Neural progenitor cell (in vitro differentiated cells): ENCODE data around the gene TRPM2. TPM values are rescaled to one million over a fixed set of nuclear protein-coding genes. Genes with fewer than 3 reads are reported as not detected.
"Not testable (repeated sequence)": the region's sequence is repeated elsewhere in the genome, so short reads cannot be mapped to it uniquely, and the experiment has no call there.

Experiments
- DNase-seq: peaks from one replicate; pipeline ENCODE4 v3.0.0-alpha.2; 2016; ENCODE audit warnings: low spot score
- H2AFZ ChIP-seq: fragments of 200-600 bp; sonication (generic); replicated peaks from 2 replicates; pipeline ENCODE4 v1.6.1; 2016; ENCODE audit warnings: antibody characterized with exemption
- H3F3A ChIP-seq: fragments of 200-600 bp; sonication (generic); 2 replicates; pipeline ENCODE4 v1.6.1; 2016; ENCODE audit warnings: antibody characterized with exemption, low read depth
- H3K27ac ChIP-seq: fragments of 200-600 bp; sonication (generic); 2 replicates; pipeline ENCODE4 v1.5.1; 2016; ENCODE audit warnings: mild to moderate bottlenecking
- H3K27me3 ChIP-seq: fragments of 200-600 bp; sonication (generic); 2 replicates; pipeline ENCODE4 v1.6.1; 2016; ENCODE audit warnings: mild to moderate bottlenecking, moderate library complexity
- H3K36me3 ChIP-seq: fragments of 200-600 bp; sonication (generic); 2 replicates; pipeline ENCODE4 v1.5.1; 2016
- H3K4me1 ChIP-seq: fragments of 200-600 bp; sonication (generic); 2 replicates; pipeline ENCODE4 v1.6.1; 2016; ENCODE audit warnings: mixed run types
- H3K4me2 ChIP-seq: fragments of 200-600 bp; sonication (generic); 2 replicates; pipeline ENCODE4 v1.6.1; 2016
- H3K4me3 ChIP-seq: fragments of 200-600 bp; sonication (generic); 2 replicates; pipeline ENCODE4 v1.5.1; 2016
- H3K79me2 ChIP-seq: fragments of 200-600 bp; sonication (generic); 2 replicates; pipeline ENCODE4 v1.6.1; 2016; ENCODE audit warnings: low read depth
- H3K9ac ChIP-seq: fragments of 200-600 bp; sonication (generic); 2 replicates; pipeline ENCODE4 v1.6.1; 2016
- H3K9me3 ChIP-seq: fragments of 200-600 bp; sonication (generic); 2 replicates; pipeline ENCODE4 v1.5.1; 2016; ENCODE audit warnings: low read depth
- H4K20me1 ChIP-seq: fragments of 200-600 bp; sonication (generic); 2 replicates; pipeline ENCODE4 v1.6.1; 2016; ENCODE audit warnings: low read depth
- H3K27ac Mint-ChIP-seq: 3 replicates; pipeline ENCODE4 v1.8.0; 2021; ENCODE audit warnings: mixed read lengths
- H3K27me3 Mint-ChIP-seq: 2 replicates; pipeline ENCODE4 v1.8.0; 2022; ENCODE audit warnings: low read depth, mild to moderate bottlenecking, inconsistent platforms, moderate library complexity, mixed read lengths; ENCODE audit not compliant: insufficient read depth
- H3K36me3 Mint-ChIP-seq: 3 replicates; pipeline ENCODE4 v1.8.0; 2021; ENCODE audit warnings: mixed read lengths
- H3K4me1 Mint-ChIP-seq: 3 replicates; pipeline ENCODE4 v1.8.0; 2021; ENCODE audit warnings: mixed read lengths
- H3K4me3 Mint-ChIP-seq: 3 replicates; pipeline ENCODE4 v1.8.0; 2021; ENCODE audit warnings: mild to moderate bottlenecking, moderate library complexity, mixed read lengths
- H3K9me3 Mint-ChIP-seq: 3 replicates; pipeline ENCODE4 v1.8.0; 2020; ENCODE audit warnings: mixed read lengths
- CTCF ChIP-seq: fragments of 200-600 bp; sonication (generic); IDR thresholded peaks from 2 replicates; pipeline ENCODE4 v1.5.1; 2017; ENCODE audit warnings: antibody characterized with exemption, mild to moderate bottlenecking
- EZH2 ChIP-seq: fragments of 200-600 bp; sonication (generic); IDR thresholded peaks from 2 replicates; pipeline ENCODE4 v1.6.1; 2017; ENCODE audit warnings: antibody characterized with exemption, mild to moderate bottlenecking, moderate library complexity
- EZH2phosphoT487 ChIP-seq: fragments of 200-600 bp; sonication (generic); IDR thresholded peaks from 2 replicates; pipeline ENCODE4 v1.6.1; 2017; ENCODE audit warnings: antibody characterized with exemption
- total RNA-seq: library from RNA; depleted of rRNA; stranded (reverse); fragments of >200 nt; gene quantifications from 2 replicates; pipeline ENCODE4 v1.2.3, GENCODE V29; 2015; ENCODE audit warnings: low replicate concordance

The TRPM2 gene
- total RNA-seq, 1 donor from 2014 or later, result not detected

GRCh38 chr21:44337449-44337848 is 16.0 kb upstream of the TRPM2 start:
- Histone ChIP-seq H3F3A (peaks cover 8% of the 10 kb centered on the region), H4K20me1 (peaks cover 6% of the 10 kb centered on the region), H3K4me3 (no peak overlapping the region), H3K9ac (no peak overlapping the region), H2AFZ (no peak overlapping the region), H3K27me3 (no peaks in the 10 kb centered on the region), H3K4me2 (no peak overlapping the region), H3K9me3 (no peaks in the 10 kb centered on the region), H3K79me2 (no peaks in the 10 kb centered on the region), H3K27ac (no peak overlapping the region), H3K36me3 (no peaks in the 10 kb centered on the region), H3K4me1 (no peaks in the 10 kb centered on the region)
- no peaks in the 10 kb centered on the region for H3K36me3 Mint-ChIP-seq
- H3K9me3 Mint-ChIP-seq, result no peaks in the 10 kb centered on the region
- peak overlapping the region; percentile 76 for H3K4me3 Mint-ChIP-seq
- no peak for DNase-seq
- TF ChIP-seq EZH2phosphoT487, result no peak
- TF ChIP-seq EZH2, result no peak
- TF ChIP-seq CTCF, result no peak
- peaks cover 22% of the 10 kb centered on the region for H3K4me1 Mint-ChIP-seq
- no peak overlapping the region for H3K27ac Mint-ChIP-seq
- peaks cover 8% of the 10 kb centered on the region for H3K27me3 Mint-ChIP-seq

DNA sequence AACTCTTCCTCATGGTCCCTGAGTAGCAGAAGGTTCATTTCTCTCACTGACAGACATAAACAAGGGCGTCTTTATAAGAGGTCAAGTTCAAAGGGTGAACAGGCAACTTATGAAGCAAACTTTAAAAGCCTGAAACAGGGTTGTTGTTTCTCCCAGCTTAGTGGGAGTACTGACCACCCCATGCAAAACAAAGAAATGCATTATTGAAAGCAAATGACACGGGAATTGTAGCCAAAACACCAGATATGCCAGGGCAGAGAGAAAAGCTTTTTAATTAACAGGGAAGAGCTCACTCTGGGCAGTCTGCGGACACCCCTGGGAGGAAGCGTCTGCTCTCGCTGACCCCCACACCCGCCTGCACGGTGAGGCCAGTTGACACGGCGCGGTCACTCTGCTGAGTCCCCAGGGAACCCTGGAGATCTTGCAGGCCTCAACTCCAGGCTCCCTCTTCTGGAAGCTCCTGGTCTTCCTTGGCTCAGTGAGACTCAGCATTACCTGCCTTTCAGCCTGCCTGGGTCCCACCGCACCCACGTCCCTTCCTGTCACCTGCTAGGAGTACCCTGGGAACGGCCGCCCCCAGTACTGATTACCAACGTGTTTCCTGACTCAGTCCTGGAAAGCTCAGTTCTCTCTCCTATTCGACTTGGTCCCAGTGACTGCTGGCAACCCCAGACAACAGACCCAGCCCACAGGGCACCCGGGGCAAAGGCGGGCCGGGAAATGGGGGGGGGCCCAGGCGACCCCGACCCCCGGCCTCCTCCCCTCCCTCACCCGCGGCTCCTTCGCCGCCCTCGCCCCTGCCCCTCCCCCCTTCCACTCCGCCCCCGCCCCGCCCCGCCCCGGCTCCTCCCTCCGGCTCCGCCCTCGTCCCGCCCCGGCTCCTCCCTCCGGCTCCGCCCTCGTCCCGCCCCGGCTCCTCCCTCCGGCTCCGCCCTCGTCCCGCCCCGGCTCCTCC is 15.2 kb upstream of the TRPM2 start:
- H3K27ac ChIP-seq, result no peak overlapping the region
- H4K20me1 ChIP-seq, result peaks cover 6% of the 10 kb centered on the region
- H3K4me3 ChIP-seq, result peak overlapping the region; percentile 61
- no peaks in the 10 kb centered on the region for H3K79me2 ChIP-seq
- no peaks in the 10 kb centered on the region for H3K36me3 Mint-ChIP-seq
- peak; percentile 71 for DNase-seq
- H2AFZ ChIP-seq, result peak overlapping the region; percentile 82
- H3K9ac ChIP-seq, result no peak overlapping the region
- TF ChIP-seq EZH2 (no peak), CTCF (peak; percentile 38)
- peak overlapping the region; percentile 95 for H3K4me2 ChIP-seq
- no peak overlapping the region for H3K27ac Mint-ChIP-seq
- no peaks in the 10 kb centered on the region for H3K4me1 ChIP-seq
- peaks cover 8% of the 10 kb centered on the region for H3K27me3 Mint-ChIP-seq
- H3K4me1 Mint-ChIP-seq, result peaks cover 22% of the 10 kb centered on the region
- peaks cover 8% of the 10 kb centered on the region for H3F3A ChIP-seq
- H3K27me3 ChIP-seq, result no peaks in the 10 kb centered on the region
- no peaks in the 10 kb centered on the region for H3K36me3 ChIP-seq
- H3K9me3 Mint-ChIP-seq, result no peaks in the 10 kb centered on the region
- H3K4me3 Mint-ChIP-seq, result peak overlapping the region; percentile 76
- no peaks in the 10 kb centered on the region for H3K9me3 ChIP-seq

DNA sequence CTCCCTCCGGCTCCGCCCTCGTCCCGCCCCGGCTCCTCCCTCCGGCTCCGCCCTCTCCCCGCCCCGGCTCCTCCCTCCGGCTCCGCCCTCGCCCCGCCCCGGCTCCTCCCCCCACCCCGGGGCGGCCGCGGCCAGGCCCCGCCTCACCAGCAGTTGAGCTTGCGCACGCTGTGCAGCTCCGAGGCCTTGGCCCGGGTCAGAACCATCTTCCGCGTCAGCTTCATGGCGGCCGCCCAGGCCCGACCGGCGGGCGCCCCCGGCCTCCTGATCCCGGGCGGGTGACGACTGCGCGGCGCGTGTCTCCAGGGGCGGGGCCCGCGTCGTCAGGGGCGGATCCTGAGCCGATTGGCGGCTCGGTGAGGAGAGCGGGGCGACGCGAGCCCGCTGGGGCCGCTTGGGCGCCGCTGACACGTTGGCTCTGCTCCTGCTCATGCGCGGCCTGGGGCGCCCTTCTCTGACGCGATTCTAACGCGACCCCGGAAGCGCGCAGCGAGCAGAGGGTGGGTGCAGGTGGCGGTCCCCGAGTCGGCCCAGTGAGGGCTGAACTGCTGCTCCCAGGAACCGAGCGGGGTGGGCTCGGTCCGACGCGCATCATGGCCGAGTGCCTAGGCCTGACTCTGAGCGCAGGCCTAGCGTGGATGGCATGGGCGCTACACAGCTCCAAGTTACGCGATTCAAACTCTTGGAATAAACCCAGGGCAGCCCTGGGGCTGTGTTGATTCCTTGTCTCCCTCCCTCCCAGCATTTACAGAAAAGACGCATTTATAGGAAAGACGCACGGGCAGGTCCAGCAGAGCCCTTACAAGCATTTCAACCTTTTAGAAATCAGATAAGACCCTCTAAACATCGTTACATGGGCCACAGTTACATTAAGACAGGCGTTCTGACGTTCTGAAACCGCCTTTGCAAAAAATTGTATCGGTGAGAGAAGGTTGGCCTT is 14.2 kb upstream of the TRPM2 start, which contains the start of gene CFAP410:
TSS of gene CFAP410 (minus strand) at position 420 of the 940 bp plus-strand sequence. CDS start at position 224, 196 bp downstream.
- H4K20me1 ChIP-seq, result peaks cover 6% of the 10 kb centered on the region
- peak within 1 kb of the TSS; percentile 76 for H3K9ac ChIP-seq
- Mint-ChIP-seq H3K9me3 (no peaks in the 10 kb centered on the region), H3K4me1 (peaks cover 22% of the 10 kb centered on the region), H3K36me3 (no peaks in the 10 kb centered on the region), H3K27ac (peak within 1 kb of the TSS; percentile 77), H3K27me3 (peaks cover 8% of the 10 kb centered on the region), H3K4me3 (peak within 1 kb of the TSS; percentile 93)
- H3K27ac ChIP-seq, result peak within 1 kb of the TSS; percentile 93
- TF ChIP-seq EZH2, result no peak
- no peak for TF ChIP-seq EZH2phosphoT487
- peak; percentile 99 for DNase-seq
- peak within 1 kb of the TSS; percentile 84 for H3K4me3 ChIP-seq
- H3K9me3 ChIP-seq, result no peaks in the 10 kb centered on the region
- no peaks in the 10 kb centered on the region for H3K27me3 ChIP-seq
- no peaks in the 10 kb centered on the region for H3K79me2 ChIP-seq
- no peaks in the 10 kb centered on the region for H3K4me1 ChIP-seq
- peaks cover 8% of the 10 kb centered on the region for H3F3A ChIP-seq
- H3K36me3 ChIP-seq, result no peaks in the 10 kb centered on the region
- H3K4me2 ChIP-seq, result peak within 1 kb of the TSS; percentile 95
- peak within 1 kb of the TSS; percentile 97 for H2AFZ ChIP-seq

GRCh38 chr21:44341726-44342458 is 11.5 kb upstream of the TRPM2 start:
- not testable (repeated sequence) for H3K4me3 Mint-ChIP-seq, H3K36me3 Mint-ChIP-seq, H3K9ac ChIP-seq, H3K9me3 ChIP-seq, H3K9me3 Mint-ChIP-seq, H3K27me3 Mint-ChIP-seq, H3K27ac ChIP-seq, H3K27ac Mint-ChIP-seq, H3K4me2 ChIP-seq, H3K4me3 ChIP-seq, H3K4me1 ChIP-seq, H3K79me2 ChIP-seq, H4K20me1 ChIP-seq, H3K36me3 ChIP-seq, H3K27me3 ChIP-seq, H3F3A ChIP-seq, DNase-seq
- peaks cover 22% of the 10 kb centered on the region for H3K4me1 Mint-ChIP-seq
- peak overlapping the region; percentile 24 for H2AFZ ChIP-seq

- H4K20me1 ChIP-seq, H3K9ac ChIP-seq, DNase-seq, H3K79me2 ChIP-seq, H3K9me3 Mint-ChIP-seq, H3K36me3 ChIP-seq, H3K27ac ChIP-seq, H3K4me3 ChIP-seq, H3K27ac Mint-ChIP-seq, H2AFZ ChIP-seq, H3K4me1 ChIP-seq, H3K27me3 ChIP-seq, H3F3A ChIP-seq, H3K27me3 Mint-ChIP-seq, H3K4me2 ChIP-seq, H3K9me3 ChIP-seq, H3K36me3 Mint-ChIP-seq, H3K4me3 Mint-ChIP-seq: not testable (repeated sequence)
- peaks cover 16% of the 10 kb centered on the region for H3K4me1 Mint-ChIP-seq
Observed at GRCh38 chr21:44342981-44343380, 10.4 kb upstream of the TRPM2 start.
